Activated T-cell treated with anti-CD3 and anti-CD28 coated beads, Interleukin-2, amount 50 U/mL, for 24 hours (primary cell): Measurements from ENCODE around the gene NDUFV1.
"Not testable (repeated sequence)": the region's sequence is repeated elsewhere in the genome, so short reads cannot be mapped to it uniquely, and the experiment has no call there.

ENCODE experiments used
- DNase-seq: peaks from one replicate; pipeline ENCODE4 v3.0.0-alpha.2; 2020
- H3K27ac Mint-ChIP-seq: 2 replicates; pipeline ENCODE4 v1.8.0; 2020; ENCODE audit warnings: mild to moderate bottlenecking, mixed read lengths
- H3K27me3 Mint-ChIP-seq: 2 replicates; pipeline ENCODE4 v1.8.0; 2020; ENCODE audit warnings: mixed read lengths
- H3K36me3 Mint-ChIP-seq: 2 replicates; pipeline ENCODE4 v1.8.0; 2020; ENCODE audit warnings: low read depth, mixed read lengths
- H3K4me1 Mint-ChIP-seq: 2 replicates; pipeline ENCODE4 v1.8.0; 2020; ENCODE audit warnings: low read depth, mixed read lengths
- H3K4me3 Mint-ChIP-seq: 2 replicates; pipeline ENCODE4 v1.8.0; 2020; ENCODE audit warnings: mild to moderate bottlenecking, moderate library complexity, mixed read lengths
- H3K9me3 Mint-ChIP-seq: 2 replicates; pipeline ENCODE4 v1.8.0; 2020; ENCODE audit warnings: mixed read lengths

The NDUFV1 gene

GRCh38 chr11:67612751-67613150 lies 6.0 kb downstream of the NDUFV1 start:
- peaks cover 52% of the 10 kb centered on the region for H3K4me1 Mint-ChIP-seq
- peaks cover 60% of the 10 kb centered on the region for H3K36me3 Mint-ChIP-seq
- peak overlapping the region; percentile 97 for H3K27ac Mint-ChIP-seq
- H3K27me3 Mint-ChIP-seq, result no peaks in the 10 kb centered on the region
- no peaks in the 10 kb centered on the region for H3K9me3 Mint-ChIP-seq
- no peak for DNase-seq
- no peak overlapping the region for H3K4me3 Mint-ChIP-seq

DNA sequence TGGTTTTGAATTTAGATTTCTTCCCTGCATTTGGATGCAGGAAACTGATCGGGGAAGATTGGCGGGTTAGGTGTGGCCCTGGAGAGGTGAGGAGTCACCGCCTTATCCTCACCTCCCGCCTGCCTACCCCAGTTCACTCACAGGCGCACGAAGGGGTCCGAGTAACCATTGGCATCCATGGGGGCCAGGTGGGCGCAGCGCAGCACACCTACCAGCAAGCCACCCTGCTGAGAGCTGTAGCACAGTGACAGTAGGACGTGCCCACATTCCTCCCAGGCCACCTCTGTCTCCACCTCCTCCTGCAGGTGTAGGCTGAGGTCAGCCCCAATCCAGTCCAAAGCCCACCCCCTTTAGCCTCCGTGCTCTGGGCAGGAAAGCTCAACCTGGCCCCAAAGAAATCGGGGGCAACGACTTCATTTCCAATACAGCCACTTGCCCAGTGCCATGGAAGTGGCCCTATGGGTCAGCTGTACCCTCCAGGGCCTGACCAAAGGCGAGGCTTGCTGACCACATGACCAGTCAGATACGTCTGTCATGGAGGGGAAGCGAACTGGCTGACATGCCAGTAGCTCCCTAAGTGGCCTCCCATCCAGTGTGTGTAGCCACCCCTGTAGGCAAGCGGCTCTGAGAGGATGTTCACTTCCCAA lies 6.7 kb downstream of the NDUFV1 start:
- peak overlapping the region; percentile 75 for H3K4me3 Mint-ChIP-seq
- peak overlapping the region; percentile 97 for H3K27ac Mint-ChIP-seq
- peaks cover 45% of the 10 kb centered on the region for H3K4me1 Mint-ChIP-seq
- no peaks in the 10 kb centered on the region for H3K27me3 Mint-ChIP-seq
- no peaks in the 10 kb centered on the region for H3K9me3 Mint-ChIP-seq
- H3K36me3 Mint-ChIP-seq, result peaks cover 53% of the 10 kb centered on the region
- DNase-seq, result no peak

- Mint-ChIP-seq H3K27me3 (no peaks in the 10 kb centered on the region), H3K9me3 (no peaks in the 10 kb centered on the region), H3K27ac (peak overlapping the region; percentile 97), H3K36me3 (peaks cover 46% of the 10 kb centered on the region), H3K4me1 (peaks cover 38% of the 10 kb centered on the region), H3K4me3 (peak overlapping the region; percentile 75)
- peak; percentile 88 for DNase-seq
Observed at GRCh38 chr11:67613960-67614715, 7.4 kb downstream of the NDUFV1 start.

DNA sequence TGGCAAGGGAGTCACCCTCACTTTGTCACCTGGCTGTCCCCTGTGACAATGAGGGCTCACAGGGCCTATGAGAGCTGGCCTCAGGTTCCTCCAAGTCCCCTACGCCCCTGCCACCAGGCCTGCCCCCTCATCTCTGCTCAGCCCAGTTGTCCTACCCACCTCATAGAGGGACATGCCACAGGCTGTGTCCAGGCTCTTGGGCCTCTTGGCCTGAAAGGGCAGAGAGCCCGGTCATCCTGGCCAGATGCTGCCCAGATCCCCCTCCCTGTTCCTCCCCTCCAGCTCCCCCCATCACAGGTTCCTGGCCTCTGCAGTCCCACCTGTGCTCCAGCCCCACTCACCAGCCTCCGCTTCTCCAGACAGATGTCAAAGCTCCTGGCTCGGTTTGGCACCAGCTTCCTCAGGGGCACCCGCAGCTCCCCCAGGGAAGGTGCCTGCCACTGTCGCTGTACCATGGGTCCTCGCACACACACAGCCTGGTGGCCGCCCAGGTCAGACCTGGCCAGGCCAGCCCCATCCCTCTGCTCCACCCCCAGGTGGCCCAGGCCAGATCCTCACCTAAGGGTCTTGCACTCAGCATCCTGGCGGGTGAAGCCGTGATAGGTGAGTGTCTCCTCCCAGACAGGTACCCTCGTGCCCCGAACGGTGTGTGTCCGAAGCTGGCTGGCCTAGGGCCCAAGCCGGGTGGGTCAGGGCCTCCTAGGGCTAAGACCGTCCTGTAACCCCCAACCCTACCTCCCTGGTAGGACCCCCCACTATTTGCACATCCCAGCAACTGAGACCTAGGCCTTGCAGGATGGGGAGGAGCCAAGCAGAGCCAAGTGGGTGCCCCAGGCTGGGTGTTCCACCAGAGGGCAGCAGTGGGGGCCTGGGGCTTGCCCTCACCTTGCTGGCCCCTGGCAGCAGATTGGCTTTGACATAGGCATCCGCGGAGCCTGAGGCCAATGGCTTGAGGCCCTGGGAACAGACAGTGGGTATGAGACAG lies 8.3 kb downstream of the NDUFV1 start:
- peak overlapping the region; percentile 97 for H3K27ac Mint-ChIP-seq
- H3K4me1 Mint-ChIP-seq, result peaks cover 35% of the 10 kb centered on the region
- H3K9me3 Mint-ChIP-seq, result no peaks in the 10 kb centered on the region
- peaks cover 39% of the 10 kb centered on the region for H3K36me3 Mint-ChIP-seq
- H3K4me3 Mint-ChIP-seq, result peak overlapping the region; percentile 75
- DNase-seq, result peak; percentile 73
- H3K27me3 Mint-ChIP-seq, result no peaks in the 10 kb centered on the region

- Mint-ChIP-seq H3K27ac (peak overlapping the region; percentile 97), H3K9me3 (no peaks in the 10 kb centered on the region), H3K36me3 (peaks cover 30% of the 10 kb centered on the region), H3K4me3 (peak overlapping the region; percentile 33), H3K27me3 (no peaks in the 10 kb centered on the region), H3K4me1 (peaks cover 35% of the 10 kb centered on the region)
- no peak for DNase-seq
Observed at GRCh38 chr11:67615728-67616430, 9.1 kb downstream of the NDUFV1 start.

DNA sequence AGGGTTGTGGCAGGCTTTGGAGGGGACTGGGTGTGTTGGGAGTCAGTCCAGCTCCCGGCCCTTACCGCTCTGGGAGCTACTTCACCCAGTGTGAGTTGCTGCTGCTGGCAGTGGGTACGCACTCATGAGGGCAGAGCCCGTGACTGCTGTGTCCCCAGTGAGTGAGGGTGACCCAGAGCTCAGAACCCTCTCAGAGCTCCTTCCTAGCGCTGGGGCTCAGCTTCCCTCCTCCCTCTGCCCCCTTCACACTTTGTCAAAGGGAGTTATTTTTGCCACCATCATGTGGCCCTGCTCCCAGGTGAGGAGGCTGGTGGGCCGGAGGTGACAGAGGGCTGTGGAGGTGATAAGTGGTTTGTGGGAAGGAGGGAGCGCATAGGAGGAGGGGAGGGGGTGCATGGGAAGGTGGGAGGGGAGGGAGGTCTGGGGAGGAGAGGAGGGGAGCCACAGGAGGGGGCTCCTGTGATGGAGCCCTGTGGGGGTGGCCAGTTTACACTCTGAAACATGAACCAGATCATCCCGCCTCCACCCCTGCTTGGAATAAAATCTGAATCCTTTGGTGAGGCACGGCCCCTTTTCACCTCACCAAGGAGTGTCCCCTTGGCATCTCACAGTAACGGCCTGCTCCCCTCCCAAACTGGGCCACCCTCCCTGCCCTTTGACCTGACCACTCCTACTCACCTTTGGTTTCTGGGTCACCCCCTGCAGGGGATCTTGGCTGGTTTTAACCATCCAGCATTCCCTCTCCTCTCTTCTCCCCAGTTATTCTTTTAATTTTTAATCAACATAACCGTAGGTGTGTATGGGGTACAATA lies 9.9 kb downstream of the NDUFV1 start:
- DNase-seq, result no peak
- Mint-ChIP-seq H3K36me3 (peaks cover 22% of the 10 kb centered on the region), H3K4me3 (peak overlapping the region; percentile 33), H3K4me1 (peaks cover 35% of the 10 kb centered on the region), H3K27me3 (no peaks in the 10 kb centered on the region), H3K27ac (no peak overlapping the region), H3K9me3 (no peaks in the 10 kb centered on the region)

- H3K4me1 Mint-ChIP-seq, result peaks cover 33% of the 10 kb centered on the region
- H3K36me3 Mint-ChIP-seq, result peaks cover 15% of the 10 kb centered on the region
- H3K27ac Mint-ChIP-seq, result no peak overlapping the region
- no peak for DNase-seq
- H3K9me3 Mint-ChIP-seq, result no peaks in the 10 kb centered on the region
- no peaks in the 10 kb centered on the region for H3K27me3 Mint-ChIP-seq
- H3K4me3 Mint-ChIP-seq, result no peak overlapping the region
Observed at GRCh38 chr11:67617243-67617953, 10.7 kb downstream of the NDUFV1 start.

DNA sequence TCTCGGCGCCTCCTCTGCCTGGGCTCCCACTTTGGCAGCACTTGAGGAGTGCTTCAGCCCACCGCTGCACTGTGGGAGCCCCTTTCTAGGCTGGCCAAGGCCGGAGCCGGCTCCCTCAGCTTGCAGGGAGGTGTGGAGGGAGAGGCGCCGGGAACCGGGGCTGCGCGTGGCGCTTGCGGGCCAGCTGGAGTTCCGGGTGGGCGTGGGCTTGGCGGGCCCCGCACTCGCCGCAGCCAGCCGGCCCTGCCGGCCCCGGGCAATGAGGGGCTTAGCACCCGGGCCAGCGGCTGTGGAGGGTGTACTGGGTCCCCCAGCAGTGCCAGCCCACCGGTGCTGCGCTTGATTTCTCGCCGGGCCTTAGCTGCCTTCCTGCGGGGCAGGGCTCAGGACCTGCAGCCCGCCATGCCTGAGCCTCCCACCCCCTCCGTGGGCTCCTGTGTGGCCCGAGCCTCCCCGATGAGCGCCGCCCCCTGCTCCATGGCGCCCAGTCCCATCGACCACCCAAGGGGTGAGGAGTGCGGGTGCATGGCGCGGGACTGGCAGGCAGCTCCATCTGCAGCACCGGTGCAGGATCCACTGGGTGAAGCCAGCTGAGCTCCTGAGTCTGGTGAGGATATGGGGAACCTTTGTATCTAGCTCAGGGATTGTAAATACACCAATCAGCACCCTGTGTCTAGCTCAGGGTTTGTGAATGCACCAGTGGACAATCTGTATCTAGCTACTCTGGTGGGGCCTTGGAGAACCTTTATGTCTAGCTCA lies 12.3 kb downstream of the NDUFV1 start:
- H3K9me3 Mint-ChIP-seq, H3K4me3 Mint-ChIP-seq, H3K27me3 Mint-ChIP-seq, H3K36me3 Mint-ChIP-seq, DNase-seq, H3K27ac Mint-ChIP-seq: not testable (repeated sequence)
- H3K4me1 Mint-ChIP-seq, result peaks cover 18% of the 10 kb centered on the region

GRCh38 chr11:67619683-67620618 lies 13.2 kb downstream of the NDUFV1 start:
- not testable (repeated sequence) for DNase-seq, H3K36me3 Mint-ChIP-seq, H3K9me3 Mint-ChIP-seq, H3K27ac Mint-ChIP-seq, H3K4me3 Mint-ChIP-seq, H3K27me3 Mint-ChIP-seq, H3K4me1 Mint-ChIP-seq

- DNase-seq, H3K4me3 Mint-ChIP-seq, H3K27ac Mint-ChIP-seq, H3K4me1 Mint-ChIP-seq, H3K27me3 Mint-ChIP-seq, H3K36me3 Mint-ChIP-seq, H3K9me3 Mint-ChIP-seq: not testable (repeated sequence)
Observed at GRCh38 chr11:67620621-67621020, 13.9 kb downstream of the NDUFV1 start.

DNA sequence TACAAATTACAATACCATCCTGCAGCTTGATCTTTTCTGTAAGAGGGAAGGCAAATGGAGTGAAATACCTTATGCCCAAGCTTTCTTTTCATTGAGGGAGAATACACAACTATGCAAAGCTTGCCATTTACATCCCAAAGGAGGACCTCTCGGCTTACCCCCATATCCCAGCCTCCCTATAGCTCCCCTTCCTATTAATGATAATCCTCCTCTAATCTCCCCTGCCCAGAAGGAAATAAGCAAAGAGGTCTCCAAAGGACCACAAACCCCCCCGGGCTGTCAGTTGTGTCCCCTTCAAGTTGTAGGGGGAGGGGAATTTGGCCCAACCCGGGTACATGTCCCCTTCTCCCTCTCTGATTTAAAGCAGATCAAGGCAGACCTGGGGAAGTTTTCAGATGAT lies 15.2 kb downstream of the NDUFV1 start:
- not testable (repeated sequence) for H3K4me3 Mint-ChIP-seq, H3K4me1 Mint-ChIP-seq, DNase-seq, H3K27ac Mint-ChIP-seq, H3K9me3 Mint-ChIP-seq, H3K36me3 Mint-ChIP-seq, H3K27me3 Mint-ChIP-seq

DNA sequence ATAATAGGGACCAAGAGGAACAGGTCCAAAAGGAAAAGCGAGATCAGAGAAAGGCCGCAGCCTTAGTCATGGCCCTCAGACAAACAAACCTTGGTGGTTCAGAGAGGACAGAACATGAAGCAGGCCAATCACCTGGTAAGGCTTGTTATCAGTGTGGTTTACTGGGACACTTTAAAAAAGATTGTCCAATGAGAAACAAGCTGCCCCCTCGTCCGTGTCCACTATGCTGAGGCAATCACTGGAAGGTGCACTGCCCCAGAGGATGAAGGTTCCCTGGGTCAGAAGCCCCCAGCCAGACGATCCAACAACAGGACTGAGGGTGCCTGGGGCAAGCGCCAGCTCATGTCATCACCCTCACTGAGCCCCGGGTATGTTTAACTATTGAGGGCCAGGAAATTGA lies 16.2 kb downstream of the NDUFV1 start:
- not testable (repeated sequence) for H3K36me3 Mint-ChIP-seq, DNase-seq, H3K27ac Mint-ChIP-seq, H3K4me1 Mint-ChIP-seq, H3K4me3 Mint-ChIP-seq, H3K27me3 Mint-ChIP-seq, H3K9me3 Mint-ChIP-seq
